GM23338 (cell line): ENCODE data around the gene TBCD. TPM values are rescaled to one million over a fixed set of nuclear protein-coding genes. Genes with fewer than 3 reads are reported as not detected.

ENCODE experiments used
- CREB1 ChIP-seq: fragments of 250-450 bp; sonication (Bioruptor Pico); IDR thresholded peaks from 2 replicates; pipeline ENCODE4 v1.5.0; 2020; ENCODE audit warnings: low read depth, mild to moderate bottlenecking, moderate library complexity
- EZH2phosphoT487 ChIP-seq: fragments of 200-600 bp; sonication (generic); IDR thresholded peaks from one replicate; pipeline ENCODE4 v1.8.1; 2018; ENCODE audit warnings: antibody characterized with exemption; ENCODE audit not compliant: unreplicated experiment
- NANOG ChIP-seq: IDR thresholded peaks from 2 replicates; pipeline ENCODE4 v1.6.1; 2016; ENCODE audit warnings: antibody characterized with exemption, borderline replicate concordance
- STAT1 ChIP-seq: IDR thresholded peaks from one replicate; pipeline ENCODE4 v1.6.1; 2016; ENCODE audit warnings: antibody characterized with exemption; ENCODE audit not compliant: unreplicated experiment
- ZNF114 ChIP-seq: fragments of 250-450 bp; sonication (Bioruptor Pico); IDR thresholded peaks from 2 replicates; pipeline ENCODE4 v1.5.0; 2020; ENCODE audit warnings: mild to moderate bottlenecking, moderate library complexity
- ZNF331 ChIP-seq: fragments of 250-450 bp; sonication (Bioruptor Pico); IDR thresholded peaks from 2 replicates; pipeline ENCODE4 v1.5.0; 2020; ENCODE audit warnings: low read depth, mild to moderate bottlenecking, moderate library complexity
- ZNF462 ChIP-seq: fragments of 250-450 bp; sonication (Bioruptor Pico); IDR thresholded peaks from 2 replicates; pipeline ENCODE4 v1.5.0; 2020; ENCODE audit warnings: mild to moderate bottlenecking, moderate library complexity
- polyA plus RNA-seq: library from polyadenylated mRNA; unstranded; fragments of >200 nt; fragmentation: Nextera tagmentation; extraction: Ambion mirVana; gene quantifications from 2 replicates; pipeline ENCODE4 v1.2.1, GENCODE V29; 2016
- total RNA-seq: library from RNA; depleted of rRNA; stranded (reverse); fragments of >200 nt; shearing (Covaris generic); gene quantifications from 2 replicates; pipeline ENCODE4 v1.2.3, GENCODE V29; 2014
- TF ChIP-seq, protein P1 (sequence below): IDR thresholded peaks from 2 replicates; pipeline ENCODE4 v1.6.1; 2016; ENCODE audit warnings: antibody characterized with exemption
- TF ChIP-seq, protein P2 (sequence below): IDR thresholded peaks from one replicate; pipeline ENCODE4 v1.6.1; 2018; ENCODE audit warnings: antibody characterized with exemption; ENCODE audit not compliant: unreplicated experiment

TBCD gene
- total and polyA plus RNA-seq, 2 experiments from 2014 or later, result 75.0 to 116 TPM

DNA sequence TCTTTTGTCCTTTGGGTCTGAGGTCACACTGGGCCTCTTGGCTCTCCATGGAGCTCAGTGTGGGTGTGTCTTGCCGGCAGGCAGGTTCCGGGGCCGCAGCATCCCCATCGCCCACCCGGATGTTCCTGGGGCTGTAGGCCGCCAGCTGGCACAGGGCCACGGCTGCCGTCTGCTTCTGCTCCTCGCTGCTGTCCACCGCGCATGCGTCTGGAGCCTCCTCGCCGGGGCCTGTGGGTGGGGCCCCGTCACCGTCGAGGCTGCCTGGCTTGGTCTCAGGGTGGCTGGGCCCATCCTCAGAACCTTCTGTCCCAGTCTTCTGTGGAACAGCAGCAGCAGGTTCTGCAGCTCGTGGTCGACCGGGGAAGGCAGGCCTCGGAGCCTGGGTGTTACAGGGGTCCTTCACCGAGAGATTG is 78.4 kb downstream of the TBCD start (continued):
- TF ChIP-seq ZNF462 (CRISPR knock-in tag) (no peak), ZNF114 (CRISPR knock-in tag) (no peak), STAT1 (no peak), CREB1 (CRISPR knock-in tag) (no peak), NANOG (no peak), ZNF331 (CRISPR knock-in tag) (no peak), EZH2phosphoT487 (no peak)
- TF ChIP-seq, protein P1, sequence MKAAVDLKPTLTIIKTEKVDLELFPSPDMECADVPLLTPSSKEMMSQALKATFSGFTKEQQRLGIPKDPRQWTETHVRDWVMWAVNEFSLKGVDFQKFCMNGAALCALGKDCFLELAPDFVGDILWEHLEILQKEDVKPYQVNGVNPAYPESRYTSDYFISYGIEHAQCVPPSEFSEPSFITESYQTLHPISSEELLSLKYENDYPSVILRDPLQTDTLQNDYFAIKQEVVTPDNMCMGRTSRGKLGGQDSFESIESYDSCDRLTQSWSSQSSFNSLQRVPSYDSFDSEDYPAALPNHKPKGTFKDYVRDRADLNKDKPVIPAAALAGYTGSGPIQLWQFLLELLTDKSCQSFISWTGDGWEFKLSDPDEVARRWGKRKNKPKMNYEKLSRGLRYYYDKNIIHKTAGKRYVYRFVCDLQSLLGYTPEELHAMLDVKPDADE, result no peak
- TF ChIP-seq, protein P2, sequence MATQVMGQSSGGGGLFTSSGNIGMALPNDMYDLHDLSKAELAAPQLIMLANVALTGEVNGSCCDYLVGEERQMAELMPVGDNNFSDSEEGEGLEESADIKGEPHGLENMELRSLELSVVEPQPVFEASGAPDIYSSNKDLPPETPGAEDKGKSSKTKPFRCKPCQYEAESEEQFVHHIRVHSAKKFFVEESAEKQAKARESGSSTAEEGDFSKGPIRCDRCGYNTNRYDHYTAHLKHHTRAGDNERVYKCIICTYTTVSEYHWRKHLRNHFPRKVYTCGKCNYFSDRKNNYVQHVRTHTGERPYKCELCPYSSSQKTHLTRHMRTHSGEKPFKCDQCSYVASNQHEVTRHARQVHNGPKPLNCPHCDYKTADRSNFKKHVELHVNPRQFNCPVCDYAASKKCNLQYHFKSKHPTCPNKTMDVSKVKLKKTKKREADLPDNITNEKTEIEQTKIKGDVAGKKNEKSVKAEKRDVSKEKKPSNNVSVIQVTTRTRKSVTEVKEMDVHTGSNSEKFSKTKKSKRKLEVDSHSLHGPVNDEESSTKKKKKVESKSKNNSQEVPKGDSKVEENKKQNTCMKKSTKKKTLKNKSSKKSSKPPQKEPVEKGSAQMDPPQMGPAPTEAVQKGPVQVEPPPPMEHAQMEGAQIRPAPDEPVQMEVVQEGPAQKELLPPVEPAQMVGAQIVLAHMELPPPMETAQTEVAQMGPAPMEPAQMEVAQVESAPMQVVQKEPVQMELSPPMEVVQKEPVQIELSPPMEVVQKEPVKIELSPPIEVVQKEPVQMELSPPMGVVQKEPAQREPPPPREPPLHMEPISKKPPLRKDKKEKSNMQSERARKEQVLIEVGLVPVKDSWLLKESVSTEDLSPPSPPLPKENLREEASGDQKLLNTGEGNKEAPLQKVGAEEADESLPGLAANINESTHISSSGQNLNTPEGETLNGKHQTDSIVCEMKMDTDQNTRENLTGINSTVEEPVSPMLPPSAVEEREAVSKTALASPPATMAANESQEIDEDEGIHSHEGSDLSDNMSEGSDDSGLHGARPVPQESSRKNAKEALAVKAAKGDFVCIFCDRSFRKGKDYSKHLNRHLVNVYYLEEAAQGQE, result no peak
